GM19099 (cell line): ENCODE results near the gene TAS2R41.

Experiments used
- POLR2A ChIP-seq: IDR thresholded peaks from 3 replicates; pipeline ENCODE4 v1.6.1; 2011; ENCODE audit warnings: low read depth; ENCODE audit not compliant: insufficient read length; ENCODE audit errors: extremely low read depth

The TAS2R41 gene

GRCh38 chr7:143519411-143520131, 41.9 kb downstream of the TAS2R41 start:
- TF ChIP-seq POLR2A, result no peak
